Middle frontal gyrus (tissue), 1 donor: Measurements from ENCODE around the gene EVI5.
"Not testable (repeated sequence)": the region's sequence is repeated elsewhere in the genome, so short reads cannot be mapped to it uniquely, and the experiment has no call there.

Source experiments
- DNase-seq: peaks from one replicate; pipeline ENCODE4 v3.0.0-alpha.2; 2015; ENCODE audit warnings: low spot score; ENCODE audit errors: extremely low spot score

Gene EVI5

GRCh38 chr1:92527670-92528069 is 257.2 kb downstream of the EVI5 start:
- no peak for DNase-seq

- DNase-seq: not testable (repeated sequence)
Observed at GRCh38 chr1:92524944-92525590, 259.8 kb downstream of the EVI5 start.

- DNase-seq: no peak
Observed at GRCh38 chr1:92519043-92519442, 265.9 kb downstream of the EVI5 start.

- DNase-seq: no peak
Observed at GRCh38 chr1:92516574-92516973, 268.3 kb downstream of the EVI5 start.

DNA sequence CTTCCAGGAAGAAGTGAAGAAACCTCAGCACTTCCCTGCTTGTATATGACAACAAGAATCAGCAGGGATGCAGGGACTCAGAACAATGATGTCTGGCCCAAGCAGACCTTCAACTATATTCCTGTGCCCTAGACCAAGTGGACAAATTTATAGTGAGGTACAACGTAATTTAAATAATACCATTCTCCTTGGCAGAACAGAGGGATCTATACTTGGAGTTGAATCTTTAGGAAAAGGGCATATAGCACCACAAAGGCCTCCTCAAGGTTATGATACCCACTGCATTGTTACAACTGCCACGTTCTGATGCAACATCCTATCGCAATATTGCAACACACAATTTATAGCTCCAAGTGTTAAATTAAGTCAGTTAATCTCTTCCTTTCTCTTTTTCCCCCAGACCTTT is 269.1 kb downstream of the EVI5 start:
- no peak for DNase-seq

- DNase-seq: no peak
Observed at GRCh38 chr1:92511541-92511940, 273.4 kb downstream of the EVI5 start.

DNA sequence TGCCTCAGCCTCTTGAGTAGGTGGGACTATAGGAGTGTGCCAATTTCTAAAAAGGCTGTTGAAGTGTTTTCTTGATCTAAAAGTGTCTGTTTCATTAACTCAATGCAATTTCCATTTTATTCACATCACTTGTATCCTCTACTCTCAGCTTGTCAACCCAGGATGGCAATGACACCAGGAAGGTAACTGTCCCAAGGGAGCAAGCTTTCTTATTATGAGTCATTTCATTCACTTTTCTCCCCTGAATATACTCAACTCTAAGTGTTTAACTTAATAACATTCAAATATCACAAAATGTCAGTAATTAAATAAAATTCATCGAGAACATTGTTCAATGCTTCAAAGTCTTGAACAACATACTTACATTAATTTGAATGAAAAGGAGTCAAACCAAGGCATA is 275.3 kb downstream of the EVI5 start:
- DNase-seq: no peak

DNA sequence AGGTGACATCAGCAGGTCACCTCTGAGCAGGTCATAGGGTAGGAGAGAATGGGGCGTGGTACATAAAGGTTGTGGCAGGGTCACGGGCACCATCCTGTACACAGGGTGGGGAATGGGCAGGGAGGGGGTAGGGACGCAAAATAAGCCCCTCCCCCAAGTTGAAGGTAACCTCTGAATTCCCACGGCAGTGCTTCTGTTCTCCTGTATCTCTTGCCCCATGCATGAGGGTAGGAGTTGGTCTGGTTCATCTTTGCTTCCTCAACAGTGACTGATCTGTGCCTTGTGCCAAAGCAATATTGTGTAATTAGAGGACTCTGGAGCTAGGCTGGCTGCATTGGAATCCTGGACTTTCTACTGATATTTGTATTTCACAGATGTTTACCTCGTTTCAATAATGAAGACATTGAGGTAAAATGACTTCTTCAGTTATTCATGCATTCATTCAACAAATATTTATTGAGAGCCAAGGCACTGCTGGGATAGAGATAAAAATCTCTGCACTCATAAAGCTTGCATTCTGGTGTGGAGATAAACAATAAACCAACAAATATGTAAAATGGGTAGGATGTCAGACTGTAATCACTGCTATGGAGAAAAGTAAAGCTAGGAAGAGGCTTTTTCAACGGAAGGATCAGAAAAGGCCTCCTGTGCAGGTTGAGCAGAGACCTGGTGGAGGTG is 279.8 kb downstream of the EVI5 start:
- DNase-seq: no peak

DNA sequence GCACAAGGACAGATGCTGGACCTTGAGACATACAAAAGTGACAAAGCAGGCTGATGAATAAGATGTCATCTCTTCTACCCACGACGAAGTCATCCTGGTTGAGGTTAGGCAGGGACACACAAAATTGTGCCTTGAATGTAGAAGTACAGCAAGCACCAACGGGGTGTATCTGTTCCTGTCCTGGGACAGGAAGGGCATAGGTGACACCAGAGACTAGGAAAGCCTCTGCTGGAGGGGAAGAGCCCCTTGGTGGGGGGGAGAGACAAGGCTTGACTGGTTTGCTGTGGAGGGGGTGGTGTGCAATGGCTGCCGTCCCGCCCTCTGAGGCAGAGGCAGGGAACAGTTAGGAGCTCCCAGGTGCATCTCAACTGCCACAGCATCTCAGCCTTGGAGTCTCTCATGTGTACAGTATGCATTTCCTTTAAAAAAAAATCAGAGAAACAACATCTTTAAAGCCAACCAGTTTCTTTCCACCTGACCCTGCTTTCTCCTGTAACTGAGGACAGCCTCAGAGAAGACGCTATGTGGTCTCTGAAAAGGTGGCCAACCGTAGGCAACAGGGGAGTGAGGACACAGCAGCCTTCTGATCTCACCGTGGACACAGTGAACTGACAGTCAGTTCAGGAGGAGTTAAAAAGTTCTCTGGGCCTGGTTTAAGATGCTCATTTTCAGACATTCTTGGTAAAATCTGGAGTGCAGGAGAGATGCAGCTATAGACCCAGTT is 280.5 kb downstream of the EVI5 start:
- DNase-seq: no peak

GRCh38 chr1:92503926-92504285 is 281.0 kb downstream of the EVI5 start:
- no peak for DNase-seq

DNA sequence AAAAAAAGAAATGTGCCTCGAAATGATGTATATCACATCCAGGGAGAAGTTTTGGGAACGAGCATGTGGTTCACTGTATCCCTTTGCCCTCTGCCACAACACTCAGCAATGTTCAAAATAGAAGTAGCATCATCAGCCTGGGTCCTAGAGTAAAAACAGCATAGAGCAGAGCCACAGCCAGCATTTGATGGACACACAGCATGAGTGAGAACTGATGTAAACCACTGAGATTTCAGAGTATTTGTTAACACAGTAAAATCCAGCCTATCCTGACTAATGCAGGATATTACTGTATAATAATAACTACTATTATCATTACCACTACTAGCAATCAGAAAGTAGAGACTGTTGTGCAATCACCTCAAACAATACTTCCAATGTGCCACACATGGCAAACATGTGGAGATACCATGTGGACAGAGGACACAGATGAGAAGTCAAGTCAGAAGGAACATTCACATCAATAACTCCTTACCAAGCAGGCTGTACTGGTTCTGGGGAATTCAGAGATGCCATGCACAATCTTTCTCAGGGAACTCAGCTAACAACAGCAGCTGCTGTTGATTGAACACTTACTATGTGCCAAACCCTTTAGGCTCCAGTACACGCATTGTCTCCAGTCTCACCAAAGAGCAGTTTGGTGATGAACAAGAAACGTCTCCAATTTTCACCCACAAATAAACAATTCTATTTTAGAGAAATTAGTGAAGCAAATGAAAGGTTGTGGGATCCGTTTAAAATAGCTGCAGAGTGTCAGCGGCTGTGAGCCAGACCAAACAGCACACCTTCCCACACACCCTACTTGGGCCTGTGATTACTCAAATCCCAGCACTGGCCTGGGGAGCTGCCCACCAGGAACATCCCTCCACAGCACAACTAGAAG is 281.6 kb downstream of the EVI5 start:
- no peak for DNase-seq

GRCh38 chr1:92502247-92502646 is 282.7 kb downstream of the EVI5 start:
- DNase-seq: no peak

DNA sequence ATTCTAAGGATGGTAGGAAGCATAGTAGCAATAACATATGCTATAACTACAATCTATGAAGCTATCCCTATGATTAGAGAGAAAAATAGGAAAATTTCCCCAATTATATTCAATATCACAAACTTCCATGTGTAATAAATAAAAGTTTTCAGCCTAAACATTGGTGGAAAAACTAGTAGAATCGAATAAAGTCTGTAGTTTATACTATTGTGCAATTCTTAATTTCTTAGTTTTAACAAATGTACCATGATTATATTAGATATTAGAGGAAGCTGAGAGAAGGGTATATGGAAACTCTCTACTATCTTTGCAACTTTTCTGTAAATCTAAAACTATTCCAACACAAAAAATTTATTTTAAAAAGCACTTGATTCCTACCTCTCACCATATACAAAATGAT is 284.4 kb downstream of the EVI5 start:
- DNase-seq: no peak

GRCh38 chr1:92495392-92496063 is 289.4 kb downstream of the EVI5 start:
- no peak for DNase-seq

DNA sequence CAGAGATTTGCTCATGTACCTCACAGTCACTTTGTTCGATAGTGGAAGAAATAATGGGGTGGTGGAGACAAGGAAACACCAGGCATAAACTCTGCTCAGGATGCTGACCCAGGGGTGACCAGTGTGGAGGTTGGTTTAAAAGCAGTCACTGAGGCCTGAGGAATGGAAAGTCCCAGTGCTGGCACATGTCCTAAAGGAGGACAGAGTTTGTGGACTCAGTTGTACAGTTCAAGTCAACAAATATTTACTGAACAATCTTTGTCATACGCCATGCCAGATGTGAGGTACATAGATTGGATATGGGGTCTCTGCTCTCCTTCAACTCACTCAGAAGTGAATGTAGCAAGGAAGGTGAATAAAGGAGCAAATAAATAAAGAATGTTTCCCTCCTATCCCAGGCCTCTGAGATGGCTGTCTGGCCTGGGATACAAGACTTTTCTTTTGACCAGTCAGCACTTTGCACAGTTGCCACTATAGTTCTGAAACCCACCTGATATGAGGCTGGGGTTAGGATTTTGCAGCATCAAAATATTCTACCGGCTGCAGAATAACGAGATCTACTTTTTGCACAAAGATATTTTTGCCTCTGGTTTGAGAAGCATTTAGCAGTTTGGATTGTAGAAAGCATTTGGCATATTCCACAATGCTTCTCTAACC is 290.3 kb downstream of the EVI5 start:
- no peak for DNase-seq

DNA sequence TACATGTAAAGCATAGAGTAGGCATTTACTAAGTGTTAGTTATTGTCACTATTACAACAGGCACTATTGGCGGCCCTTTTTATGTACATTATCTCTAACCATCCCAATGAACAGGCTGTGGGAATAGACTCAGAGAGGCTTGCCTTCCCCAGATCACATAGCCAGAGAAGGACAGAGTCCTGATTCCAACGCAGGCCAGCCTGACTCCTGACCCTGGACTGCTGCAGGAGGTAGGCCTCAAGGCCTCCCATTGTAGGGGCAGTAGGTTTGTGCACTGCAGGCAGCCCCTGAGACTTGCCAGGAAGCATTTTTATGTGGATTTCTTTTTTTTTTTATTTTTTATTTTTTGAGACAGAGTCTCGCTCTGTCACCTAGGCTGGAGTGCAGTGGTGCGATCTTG is 291.8 kb downstream of the EVI5 start:
- DNase-seq: no peak

DNA sequence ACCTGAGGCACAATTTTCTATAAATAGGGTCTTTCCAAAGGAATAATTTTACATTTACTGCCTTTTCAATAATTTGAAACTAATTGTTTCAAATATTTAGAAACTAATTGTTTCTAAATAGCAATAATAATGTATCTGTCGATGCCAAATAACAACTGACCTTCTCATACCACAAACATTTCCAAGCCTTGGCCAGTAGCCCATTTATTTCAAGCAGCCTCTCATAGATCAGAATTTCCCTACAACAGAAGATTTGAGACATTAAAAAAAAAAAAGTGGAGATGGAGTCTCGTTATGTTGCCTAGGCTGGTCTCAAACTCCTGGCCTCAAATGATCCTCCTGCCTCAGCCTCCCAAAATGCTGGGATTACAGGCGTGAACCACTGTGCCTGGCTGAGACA is 296.1 kb downstream of the EVI5 start:
- DNase-seq: no peak

DNA sequence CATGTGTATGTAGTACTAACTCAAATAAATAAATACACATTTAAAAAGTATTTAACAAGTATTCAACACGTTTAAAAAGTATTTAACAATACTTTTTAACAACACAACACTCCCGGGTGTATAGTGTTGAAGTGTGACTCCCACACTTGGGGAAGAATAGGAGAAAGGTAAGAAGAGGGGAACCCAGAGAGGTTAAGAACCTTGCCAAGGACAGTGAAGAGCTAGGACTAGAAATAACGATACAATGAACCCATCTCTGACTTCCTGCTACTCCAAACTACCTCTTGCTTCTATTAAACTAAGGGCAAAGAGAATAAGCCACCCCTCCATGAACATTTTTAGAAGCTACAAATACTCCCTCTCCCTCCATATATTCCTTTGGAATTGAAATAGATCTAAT is 296.5 kb downstream of the EVI5 start:
- DNase-seq: no peak

- DNase-seq: no peak
Observed at GRCh38 chr1:92487078-92487605, 297.8 kb downstream of the EVI5 start.
